ENCODE data around the gene PRELID1.

The PRELID1 gene

DNA sequence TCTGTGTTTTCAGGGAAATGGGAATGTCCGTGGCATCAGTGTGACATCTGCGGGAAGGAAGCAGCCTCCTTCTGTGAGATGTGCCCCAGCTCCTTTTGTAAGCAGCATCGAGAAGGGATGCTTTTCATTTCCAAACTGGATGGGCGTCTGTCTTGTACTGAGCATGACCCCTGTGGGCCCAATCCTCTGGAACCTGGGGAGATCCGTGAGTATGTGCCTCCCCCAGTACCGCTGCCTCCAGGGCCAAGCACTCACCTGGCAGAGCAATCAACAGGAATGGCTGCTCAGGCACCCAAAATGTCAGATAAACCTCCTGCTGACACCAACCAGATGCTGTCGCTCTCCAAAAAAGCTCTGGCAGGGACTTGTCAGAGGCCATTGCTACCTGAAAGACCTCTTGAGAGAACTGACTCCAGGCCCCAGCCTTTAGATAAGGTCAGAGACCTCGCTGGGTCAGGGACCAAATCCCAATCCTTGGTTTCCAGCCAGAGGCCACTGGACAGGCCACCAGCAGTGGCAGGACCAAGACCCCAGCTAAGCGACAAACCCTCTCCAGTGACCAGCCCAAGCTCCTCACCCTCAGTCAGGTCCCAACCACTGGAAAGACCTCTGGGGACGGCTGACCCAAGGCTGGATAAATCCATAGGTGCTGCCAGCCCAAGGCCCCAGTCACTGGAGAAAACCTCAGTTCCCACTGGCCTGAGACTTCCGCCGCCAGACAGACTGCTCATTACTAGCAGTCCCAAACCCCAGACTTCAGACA, 9.6 kb upstream of the PRELID1 start:
- H3K23ac ChIP-seq (ENCODE audit: low read length), result no peak overlapping the region
- H3K4me1 ChIP-seq (ENCODE audit: control insufficient read depth, low read depth, low read length), result no peaks in the 10 kb centered on the region
- no CpG with 5 or more reads among the region's 12 CpGs for WGBS (ENCODE audit: extremely low coverage, insufficient coverage, low lambda C conversion rate)
- no peaks in the 10 kb centered on the region for H3K27me3 ChIP-seq (ENCODE audit: insufficient read depth, low read length, poor library complexity)
- H2BK120ac ChIP-seq (ENCODE audit: low read depth, low read length), result no peak overlapping the region
- no peak overlapping the region for H2AK5ac ChIP-seq (ENCODE audit: low read length)
- H3K27ac ChIP-seq (ENCODE audit: low read depth, low read length), result no peak overlapping the region
- H3K18ac ChIP-seq (ENCODE audit: low read length), result no peak overlapping the region
- no peak overlapping the region for H3K56ac ChIP-seq (ENCODE audit: low read length)
- no peak overlapping the region for H3K4me3 ChIP-seq (ENCODE audit: low read length)
- no peaks in the 10 kb centered on the region for H3K79me2 ChIP-seq (ENCODE audit: control insufficient read depth, insufficient read depth, low read length)
- H3K4ac ChIP-seq (ENCODE audit: low read depth, low read length), result no peak overlapping the region
- no peak overlapping the region for H2BK15ac ChIP-seq (replicated peaks; ENCODE audit: low read depth)
- H3K9ac ChIP-seq (ENCODE audit: low read length), result no peak overlapping the region
- peaks cover 13% of the 10 kb centered on the region for H3K36me3 ChIP-seq (ENCODE audit: control insufficient read depth, insufficient read depth, low read length)
- H3K79me1 ChIP-seq (ENCODE audit: low read length), result peaks cover 2% of the 10 kb centered on the region
- no peak for DNase-seq
- H3K4me2 ChIP-seq (ENCODE audit: low read length), result no peak overlapping the region
- no peak overlapping the region for H4K5ac ChIP-seq (ENCODE audit: low read length)
- H4K8ac ChIP-seq (ENCODE audit: low read depth, low read length), result no peak overlapping the region
- H2BK5ac ChIP-seq (ENCODE audit: low read length), result no peak overlapping the region

DNA sequence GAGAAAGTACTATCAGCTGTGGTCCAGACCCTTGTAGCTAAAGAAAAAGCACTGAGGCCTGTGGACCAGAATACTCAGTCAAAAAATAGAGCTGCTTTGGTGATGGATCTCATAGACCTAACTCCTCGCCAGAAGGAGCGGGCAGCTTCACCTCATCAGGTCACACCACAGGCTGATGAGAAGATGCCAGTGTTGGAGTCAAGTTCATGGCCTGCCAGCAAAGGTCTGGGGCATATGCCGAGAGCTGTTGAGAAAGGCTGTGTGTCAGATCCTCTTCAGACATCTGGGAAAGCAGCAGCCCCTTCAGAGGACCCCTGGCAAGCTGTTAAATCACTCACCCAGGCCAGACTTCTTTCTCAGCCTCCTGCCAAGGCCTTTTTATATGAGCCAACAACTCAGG, 9.0 kb upstream of the PRELID1 start:
- no peak overlapping the region for H3K18ac ChIP-seq (ENCODE audit: low read length)
- H3K27ac ChIP-seq (ENCODE audit: low read depth, low read length), result no peak overlapping the region
- no peak overlapping the region for H3K4me2 ChIP-seq (ENCODE audit: low read length)
- H3K79me2 ChIP-seq (ENCODE audit: control insufficient read depth, insufficient read depth, low read length), result no peaks in the 10 kb centered on the region
- H4K5ac ChIP-seq (ENCODE audit: low read length), result no peak overlapping the region
- no peak overlapping the region for H3K4ac ChIP-seq (ENCODE audit: low read depth, low read length)
- no peak overlapping the region for H3K4me3 ChIP-seq (ENCODE audit: low read length)
- H3K27me3 ChIP-seq (ENCODE audit: insufficient read depth, low read length, poor library complexity), result no peaks in the 10 kb centered on the region
- no peak overlapping the region for H3K56ac ChIP-seq (ENCODE audit: low read length)
- DNase-seq, result no peak
- no peak overlapping the region for H2BK120ac ChIP-seq (ENCODE audit: low read depth, low read length)
- H2BK5ac ChIP-seq (ENCODE audit: low read length), result no peak overlapping the region
- H3K9ac ChIP-seq (ENCODE audit: low read length), result no peak overlapping the region
- peaks cover 2% of the 10 kb centered on the region for H3K79me1 ChIP-seq (ENCODE audit: low read length)
- no peaks in the 10 kb centered on the region for H3K4me1 ChIP-seq (ENCODE audit: control insufficient read depth, low read depth, low read length)
- no peak overlapping the region for H2AK5ac ChIP-seq (ENCODE audit: low read length)
- no peak overlapping the region for H3K23ac ChIP-seq (ENCODE audit: low read length)
- H4K8ac ChIP-seq (ENCODE audit: low read depth, low read length), result no peak overlapping the region
- no CpG with 5 or more reads among the region's 3 CpGs for WGBS (ENCODE audit: extremely low coverage, insufficient coverage, low lambda C conversion rate)
- H2BK15ac ChIP-seq (replicated peaks; ENCODE audit: low read depth), result no peak overlapping the region
- H3K36me3 ChIP-seq (ENCODE audit: control insufficient read depth, insufficient read depth, low read length), result peaks cover 13% of the 10 kb centered on the region

DNA sequence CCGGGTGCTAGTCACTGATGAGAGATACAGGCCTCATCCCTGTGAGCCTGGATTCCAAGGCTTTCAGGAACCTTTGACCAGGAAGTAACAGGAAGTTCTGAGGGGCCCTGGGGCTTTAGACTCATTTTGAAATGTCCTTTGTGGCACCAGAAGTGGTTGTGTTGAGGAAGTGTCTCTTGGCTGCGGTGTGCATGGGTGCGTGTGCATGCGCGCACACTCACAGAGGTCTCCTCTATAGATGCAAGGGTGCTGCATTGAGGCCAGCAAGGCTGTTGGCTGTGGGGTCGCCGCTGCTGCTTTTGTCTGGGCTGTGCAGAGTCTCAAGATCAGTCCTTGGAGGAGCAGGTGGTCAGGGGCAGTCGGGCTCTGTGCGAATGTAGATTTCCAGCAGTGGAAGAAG, 7.7 kb upstream of the PRELID1 start:
- H2BK5ac ChIP-seq (ENCODE audit: low read length), result no peak overlapping the region
- H3K27ac ChIP-seq (ENCODE audit: low read depth, low read length), result no peak overlapping the region
- H2BK15ac ChIP-seq (replicated peaks; ENCODE audit: low read depth), result no peak overlapping the region
- H3K4ac ChIP-seq (ENCODE audit: low read depth, low read length), result no peak overlapping the region
- no peak overlapping the region for H2AK5ac ChIP-seq (ENCODE audit: low read length)
- no peaks in the 10 kb centered on the region for H3K27me3 ChIP-seq (ENCODE audit: insufficient read depth, low read length, poor library complexity)
- H2BK120ac ChIP-seq (ENCODE audit: low read depth, low read length), result no peak overlapping the region
- H3K56ac ChIP-seq (ENCODE audit: low read length), result no peak overlapping the region
- H3K36me3 ChIP-seq (ENCODE audit: control insufficient read depth, insufficient read depth, low read length), result peaks cover 11% of the 10 kb centered on the region
- H3K79me2 ChIP-seq (ENCODE audit: control insufficient read depth, insufficient read depth, low read length), result no peaks in the 10 kb centered on the region
- no peak overlapping the region for H4K5ac ChIP-seq (ENCODE audit: low read length)
- H3K9ac ChIP-seq (ENCODE audit: low read length), result no peak overlapping the region
- H3K23ac ChIP-seq (ENCODE audit: low read length), result no peak overlapping the region
- H3K4me3 ChIP-seq (ENCODE audit: low read length), result no peak overlapping the region
- no peak overlapping the region for H4K8ac ChIP-seq (ENCODE audit: low read depth, low read length)
- H3K18ac ChIP-seq (ENCODE audit: low read length), result no peak overlapping the region
- WGBS (ENCODE audit: extremely low coverage, insufficient coverage, low lambda C conversion rate), result no CpG with 5 or more reads among the region's 9 CpGs
- no peak overlapping the region for H3K4me2 ChIP-seq (ENCODE audit: low read length)
- no peak for DNase-seq
- H3K79me1 ChIP-seq (ENCODE audit: low read length), result peaks cover 2% of the 10 kb centered on the region
- no peaks in the 10 kb centered on the region for H3K4me1 ChIP-seq (ENCODE audit: control insufficient read depth, low read depth, low read length)

DNA sequence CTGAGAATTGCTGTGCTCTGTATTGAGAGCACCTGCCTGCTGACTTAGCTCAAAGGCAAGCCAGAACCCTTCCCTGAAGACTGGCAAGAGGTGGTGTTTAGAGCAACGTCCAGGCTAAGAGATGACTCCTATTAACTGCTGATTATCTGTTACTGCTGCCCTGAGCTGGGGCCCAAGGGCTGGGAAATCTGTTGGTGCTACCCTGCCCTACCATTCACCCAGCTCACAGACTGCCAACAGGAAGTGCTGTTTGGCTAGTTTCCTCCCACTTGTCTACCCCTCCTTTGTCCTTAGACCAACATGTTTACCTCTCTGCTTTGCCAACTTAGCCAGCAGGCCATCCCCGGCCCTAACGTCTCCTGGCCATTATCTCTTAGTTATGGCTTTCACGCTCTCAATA, 7.0 kb upstream of the PRELID1 start:
- Histone ChIP-seq H3K23ac (ENCODE audit: low read length) (no peak overlapping the region), H3K79me1 (ENCODE audit: low read length) (peaks cover 4% of the 10 kb centered on the region), H3K27ac (ENCODE audit: low read depth, low read length) (no peak overlapping the region), H3K4me3 (ENCODE audit: low read length) (no peak overlapping the region), H2BK5ac (ENCODE audit: low read length) (no peak overlapping the region), H3K4ac (ENCODE audit: low read depth, low read length) (no peak overlapping the region), H3K4me2 (ENCODE audit: low read length) (no peak overlapping the region), H3K56ac (ENCODE audit: low read length) (no peak overlapping the region), H3K18ac (ENCODE audit: low read length) (no peak overlapping the region), H2BK120ac (ENCODE audit: low read depth, low read length) (no peak overlapping the region), H3K79me2 (ENCODE audit: control insufficient read depth, insufficient read depth, low read length) (no peaks in the 10 kb centered on the region), H4K5ac (ENCODE audit: low read length) (no peak overlapping the region), H3K9ac (ENCODE audit: low read length) (no peak overlapping the region), H2BK15ac (replicated peaks; ENCODE audit: low read depth) (no peak overlapping the region), H3K36me3 (ENCODE audit: control insufficient read depth, insufficient read depth, low read length) (peaks cover 10% of the 10 kb centered on the region), H2AK5ac (ENCODE audit: low read length) (no peak overlapping the region), H4K8ac (ENCODE audit: low read depth, low read length) (no peak overlapping the region), H3K27me3 (ENCODE audit: insufficient read depth, low read length, poor library complexity) (no peaks in the 10 kb centered on the region), H3K4me1 (ENCODE audit: control insufficient read depth, low read depth, low read length) (no peaks in the 10 kb centered on the region)
- no CpG with 5 or more reads among the region's 4 CpGs for WGBS (ENCODE audit: extremely low coverage, insufficient coverage, low lambda C conversion rate)
- no peak for DNase-seq

DNA sequence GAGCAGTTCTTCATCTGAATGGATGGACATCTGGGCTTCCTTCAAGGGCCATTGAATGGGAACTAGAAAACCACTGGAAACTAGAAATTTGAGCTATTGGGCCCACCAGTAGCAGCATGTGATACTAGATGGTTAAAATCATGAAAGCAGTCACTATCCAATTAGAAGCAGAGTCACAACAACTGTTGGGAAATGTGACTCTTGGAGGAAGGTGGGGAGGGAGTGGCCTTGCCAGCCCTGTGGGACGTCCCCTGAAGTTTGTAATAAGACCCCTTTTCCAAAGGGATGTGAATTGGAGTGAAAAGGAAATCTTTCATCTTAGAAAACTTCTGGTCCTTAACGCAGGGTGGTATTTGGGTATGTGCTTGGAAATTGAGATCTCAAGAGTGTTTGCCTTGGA, 5.7 kb upstream of the PRELID1 start:
- H2BK15ac ChIP-seq (replicated peaks; ENCODE audit: low read depth), result no peak overlapping the region
- H3K18ac ChIP-seq (ENCODE audit: low read length), result no peak overlapping the region
- no CpG with 5 or more reads among the region's 2 CpGs for WGBS (ENCODE audit: extremely low coverage, insufficient coverage, low lambda C conversion rate)
- no peak overlapping the region for H3K56ac ChIP-seq (ENCODE audit: low read length)
- H2BK120ac ChIP-seq (ENCODE audit: low read depth, low read length), result no peak overlapping the region
- H3K4ac ChIP-seq (ENCODE audit: low read depth, low read length), result no peak overlapping the region
- no peak overlapping the region for H3K9ac ChIP-seq (ENCODE audit: low read length)
- H3K79me1 ChIP-seq (ENCODE audit: low read length), result peaks cover 4% of the 10 kb centered on the region
- H3K79me2 ChIP-seq (ENCODE audit: control insufficient read depth, insufficient read depth, low read length), result no peaks in the 10 kb centered on the region
- H2BK5ac ChIP-seq (ENCODE audit: low read length), result no peak overlapping the region
- no peak overlapping the region for H2AK5ac ChIP-seq (ENCODE audit: low read length)
- no peak overlapping the region for H4K5ac ChIP-seq (ENCODE audit: low read length)
- H3K4me2 ChIP-seq (ENCODE audit: low read length), result no peak overlapping the region
- H3K36me3 ChIP-seq (ENCODE audit: control insufficient read depth, insufficient read depth, low read length), result peaks cover 6% of the 10 kb centered on the region
- H3K4me1 ChIP-seq (ENCODE audit: control insufficient read depth, low read depth, low read length), result no peaks in the 10 kb centered on the region
- no peaks in the 10 kb centered on the region for H3K27me3 ChIP-seq (ENCODE audit: insufficient read depth, low read length, poor library complexity)
- DNase-seq, result peak; percentile 32
- no peak overlapping the region for H3K27ac ChIP-seq (ENCODE audit: low read depth, low read length)
- no peak overlapping the region for H4K8ac ChIP-seq (ENCODE audit: low read depth, low read length)
- no peak overlapping the region for H3K4me3 ChIP-seq (ENCODE audit: low read length)
- no peak overlapping the region for H3K23ac ChIP-seq (ENCODE audit: low read length)

DNA sequence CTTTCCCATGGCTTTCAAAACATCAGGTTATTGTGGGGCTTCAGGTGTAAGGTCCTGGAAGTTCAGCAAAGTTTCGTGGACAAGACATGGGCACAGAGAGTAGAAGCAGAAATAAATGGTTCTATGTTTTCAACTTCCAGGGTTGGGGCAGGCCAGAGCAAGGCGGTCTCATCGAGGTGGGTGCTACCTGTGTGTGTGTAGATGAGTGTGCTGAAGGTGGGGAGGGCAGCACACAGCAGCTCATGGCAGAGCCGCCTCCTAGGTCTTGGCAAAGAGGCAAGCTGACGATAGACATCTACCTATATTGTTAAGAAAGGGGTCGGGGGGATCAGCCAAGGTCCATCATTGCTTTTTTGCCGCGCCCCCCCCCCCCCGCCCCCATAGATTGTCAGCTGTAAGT, 3.9 kb upstream of the PRELID1 start:
- Histone ChIP-seq H3K56ac (ENCODE audit: low read length) (no peak overlapping the region), H2BK15ac (replicated peaks; ENCODE audit: low read depth) (no peak overlapping the region), H3K4me1 (ENCODE audit: control insufficient read depth, low read depth, low read length) (peaks cover 1% of the 10 kb centered on the region), H4K5ac (ENCODE audit: low read length) (no peak overlapping the region), H2AK5ac (ENCODE audit: low read length) (no peak overlapping the region), H3K79me2 (ENCODE audit: control insufficient read depth, insufficient read depth, low read length) (peaks cover 9% of the 10 kb centered on the region), H3K27me3 (ENCODE audit: insufficient read depth, low read length, poor library complexity) (no peaks in the 10 kb centered on the region), H4K8ac (ENCODE audit: low read depth, low read length) (no peak overlapping the region), H3K9ac (ENCODE audit: low read length) (no peak overlapping the region), H3K23ac (ENCODE audit: low read length) (no peak overlapping the region), H3K27ac (ENCODE audit: low read depth, low read length) (no peak overlapping the region), H2BK5ac (ENCODE audit: low read length) (no peak overlapping the region), H3K4me2 (ENCODE audit: low read length) (no peak overlapping the region), H3K4ac (ENCODE audit: low read depth, low read length) (no peak overlapping the region), H3K4me3 (ENCODE audit: low read length) (no peak overlapping the region), H3K79me1 (ENCODE audit: low read length) (peaks cover 4% of the 10 kb centered on the region), H3K18ac (ENCODE audit: low read length) (no peak overlapping the region), H3K36me3 (ENCODE audit: control insufficient read depth, insufficient read depth, low read length) (no peaks in the 10 kb centered on the region), H2BK120ac (ENCODE audit: low read depth, low read length) (no peak overlapping the region)
- DNase-seq, result no peak
- WGBS (ENCODE audit: extremely low coverage, insufficient coverage, low lambda C conversion rate), result no CpG with 5 or more reads among the region's 9 CpGs

Data from mesendoderm (in vitro differentiated cells).